HFFc6 (cell line): ENCODE data around the gene MRPL37. TPM values are rescaled to one million over a fixed set of nuclear protein-coding genes. Genes with fewer than 3 reads are reported as not detected.

Experiments used
- DNase-seq: peaks from one replicate; pipeline ENCODE4 v3.0.0-alpha.2; 2018
- H3K27ac Mint-ChIP-seq: 2 replicates; pipeline ENCODE4 v1.8.0; 2020; ENCODE audit warnings: mild to moderate bottlenecking, mixed read lengths
- H3K27me3 Mint-ChIP-seq: 2 replicates; pipeline ENCODE4 v1.8.0; 2021; ENCODE audit warnings: mild to moderate bottlenecking, moderate library complexity, mixed read lengths; ENCODE audit not compliant: insufficient read depth
- H3K36me3 Mint-ChIP-seq: 2 replicates; pipeline ENCODE4 v1.8.0; 2021; ENCODE audit warnings: low read depth, mixed read lengths
- H3K4me1 Mint-ChIP-seq: 2 replicates; pipeline ENCODE4 v1.8.0; 2020; ENCODE audit warnings: low read depth, mixed read lengths
- H3K4me3 Mint-ChIP-seq: 2 replicates; pipeline ENCODE4 v1.8.0; 2020; ENCODE audit warnings: mild to moderate bottlenecking, moderate library complexity, mixed read lengths
- H3K9me3 Mint-ChIP-seq: 2 replicates; pipeline ENCODE4 v1.8.0; 2020; ENCODE audit warnings: mild to moderate bottlenecking, mixed read lengths
- total RNA-seq, 6 experiments: library from RNA; stranded (reverse); fragmentation: NEBNext Ultra II Directional; extraction: Animal tissue kit (Norgen Biotek cat#: 25700); gene quantifications; 2 replicates in 1 of 6; 3 replicates in 5 of 6; pipeline ENCODE4 v1.2.3, GENCODE V29; 2021
- TF ChIP-seq, protein P1 (sequence below): fragments of 200-600 bp; sonication (generic); IDR thresholded peaks from 2 replicates; pipeline ENCODE4 v1.5.0; 2021; ENCODE audit warnings: antibody characterized with exemption, mild to moderate bottlenecking

Gene MRPL37
- total RNA-seq, 6 experiments from 2014 or later, result 119 to 135 (median 126) TPM

DNA sequence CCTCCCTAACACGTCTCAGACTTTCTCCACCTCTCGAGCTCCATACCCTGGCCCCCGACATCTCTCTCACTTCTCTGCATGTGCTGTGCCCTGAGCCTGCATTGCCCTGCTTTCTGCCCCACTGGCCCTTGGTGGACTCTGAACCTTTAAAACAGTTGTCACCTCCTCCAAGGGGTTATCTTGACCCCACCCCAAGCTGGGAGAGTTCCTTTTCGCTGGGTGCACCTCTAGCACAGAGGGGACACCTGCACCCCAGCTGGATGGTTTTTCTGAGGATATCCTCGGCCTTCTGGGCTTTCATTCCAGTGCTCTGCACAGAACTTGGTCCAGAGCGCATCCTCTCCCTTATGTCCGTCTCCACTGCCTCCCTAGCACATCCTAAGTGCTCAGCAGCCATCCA lies 43.0 kb upstream of the MRPL37 start:
- DNase-seq, result no peak
- Mint-ChIP-seq H3K4me3 (no peak overlapping the region), H3K27ac (no peak overlapping the region), H3K4me1 (peaks cover 21% of the 10 kb centered on the region), H3K27me3 (peaks cover 8% of the 10 kb centered on the region), H3K36me3 (no peaks in the 10 kb centered on the region), H3K9me3 (no peaks in the 10 kb centered on the region)
- TF ChIP-seq, protein P1, sequence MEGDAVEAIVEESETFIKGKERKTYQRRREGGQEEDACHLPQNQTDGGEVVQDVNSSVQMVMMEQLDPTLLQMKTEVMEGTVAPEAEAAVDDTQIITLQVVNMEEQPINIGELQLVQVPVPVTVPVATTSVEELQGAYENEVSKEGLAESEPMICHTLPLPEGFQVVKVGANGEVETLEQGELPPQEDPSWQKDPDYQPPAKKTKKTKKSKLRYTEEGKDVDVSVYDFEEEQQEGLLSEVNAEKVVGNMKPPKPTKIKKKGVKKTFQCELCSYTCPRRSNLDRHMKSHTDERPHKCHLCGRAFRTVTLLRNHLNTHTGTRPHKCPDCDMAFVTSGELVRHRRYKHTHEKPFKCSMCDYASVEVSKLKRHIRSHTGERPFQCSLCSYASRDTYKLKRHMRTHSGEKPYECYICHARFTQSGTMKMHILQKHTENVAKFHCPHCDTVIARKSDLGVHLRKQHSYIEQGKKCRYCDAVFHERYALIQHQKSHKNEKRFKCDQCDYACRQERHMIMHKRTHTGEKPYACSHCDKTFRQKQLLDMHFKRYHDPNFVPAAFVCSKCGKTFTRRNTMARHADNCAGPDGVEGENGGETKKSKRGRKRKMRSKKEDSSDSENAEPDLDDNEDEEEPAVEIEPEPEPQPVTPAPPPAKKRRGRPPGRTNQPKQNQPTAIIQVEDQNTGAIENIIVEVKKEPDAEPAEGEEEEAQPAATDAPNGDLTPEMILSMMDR, result no peak

DNA sequence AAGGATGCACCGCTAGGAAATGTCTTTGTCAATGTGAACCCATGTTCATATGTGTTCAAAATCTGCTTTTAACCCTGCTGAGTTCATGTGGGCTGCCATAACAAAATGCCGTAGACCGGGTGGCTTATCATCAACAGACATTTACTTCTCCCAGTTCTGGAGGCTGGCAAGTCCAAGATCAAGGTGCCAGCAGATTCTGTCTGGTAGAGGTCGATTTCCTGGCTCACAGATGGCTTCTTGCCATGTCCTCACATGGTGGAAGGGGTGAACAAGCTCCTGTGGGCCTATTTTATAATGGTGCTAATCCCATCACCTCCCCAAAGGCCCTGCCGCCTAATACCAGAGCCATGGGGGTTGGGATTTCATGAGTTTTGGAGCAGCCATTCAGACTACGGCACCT lies 42.6 kb upstream of the MRPL37 start:
- Mint-ChIP-seq H3K9me3 (no peaks in the 10 kb centered on the region), H3K27me3 (peaks cover 8% of the 10 kb centered on the region), H3K4me3 (no peak overlapping the region), H3K36me3 (no peaks in the 10 kb centered on the region), H3K27ac (no peak overlapping the region), H3K4me1 (peaks cover 21% of the 10 kb centered on the region)
- DNase-seq, result no peak
- TF ChIP-seq, protein P1, result no peak

DNA sequence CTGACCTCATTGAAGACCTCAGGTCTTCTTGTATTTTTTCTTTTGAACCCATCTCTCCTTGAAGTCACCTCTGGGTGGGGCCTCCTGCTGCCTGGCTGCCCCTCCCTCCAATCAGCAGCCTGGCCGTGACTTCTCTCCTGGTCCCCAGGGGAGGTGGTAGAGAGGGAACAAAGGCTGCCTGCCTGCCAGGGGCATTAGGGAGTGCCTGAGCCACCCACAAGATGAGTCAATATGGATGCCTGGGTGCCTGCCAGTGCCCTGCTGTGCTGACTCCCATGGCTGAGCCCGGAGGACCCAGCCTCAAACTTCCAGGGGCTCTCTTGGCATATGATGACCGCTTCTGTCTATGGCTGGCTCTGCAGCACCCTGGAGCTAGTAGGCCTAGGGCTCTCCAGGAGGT lies 41.9 kb upstream of the MRPL37 start:
- Mint-ChIP-seq H3K4me3 (no peak overlapping the region), H3K27ac (no peak overlapping the region), H3K4me1 (peaks cover 21% of the 10 kb centered on the region), H3K27me3 (peaks cover 8% of the 10 kb centered on the region), H3K9me3 (no peaks in the 10 kb centered on the region), H3K36me3 (no peaks in the 10 kb centered on the region)
- no peak for DNase-seq
- TF ChIP-seq, protein P1, result no peak

DNA sequence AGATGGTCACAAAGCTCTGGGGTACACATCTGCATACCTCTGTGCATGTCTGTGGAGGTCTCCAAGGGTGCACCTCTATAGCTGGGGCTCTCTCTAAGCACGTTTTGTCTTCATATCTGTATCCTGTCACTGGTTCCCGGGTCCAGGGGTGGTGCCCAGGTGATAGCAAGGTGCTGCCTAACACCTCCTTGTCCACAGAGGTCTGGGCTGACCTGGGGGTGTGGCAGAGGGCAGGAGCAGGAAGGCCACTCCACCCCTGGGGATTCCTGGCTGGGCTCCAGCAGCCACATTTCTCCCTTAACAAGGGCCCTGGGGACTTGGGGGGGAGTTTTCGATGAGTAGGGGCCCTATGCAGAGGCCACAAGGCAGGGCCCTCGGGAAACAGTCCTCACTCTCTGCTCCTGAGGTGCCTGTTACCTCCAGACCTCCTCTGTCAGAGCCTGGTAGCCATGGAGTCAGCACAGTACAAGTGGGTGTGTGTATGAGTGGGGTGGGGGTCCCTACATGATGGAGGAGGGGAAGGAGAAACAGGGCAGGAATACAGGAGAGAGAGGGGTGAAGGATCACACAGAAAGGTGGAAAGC lies 40.1 kb upstream of the MRPL37 start:
- Mint-ChIP-seq H3K4me3 (no peak overlapping the region), H3K9me3 (no peaks in the 10 kb centered on the region), H3K4me1 (peaks cover 9% of the 10 kb centered on the region; the same call in 1 of the 2 replicates), H3K27ac (no peak overlapping the region), H3K27me3 (peaks cover 21% of the 10 kb centered on the region), H3K36me3 (no peaks in the 10 kb centered on the region)
- TF ChIP-seq, protein P1, result no peak
- DNase-seq, result no peak

DNA sequence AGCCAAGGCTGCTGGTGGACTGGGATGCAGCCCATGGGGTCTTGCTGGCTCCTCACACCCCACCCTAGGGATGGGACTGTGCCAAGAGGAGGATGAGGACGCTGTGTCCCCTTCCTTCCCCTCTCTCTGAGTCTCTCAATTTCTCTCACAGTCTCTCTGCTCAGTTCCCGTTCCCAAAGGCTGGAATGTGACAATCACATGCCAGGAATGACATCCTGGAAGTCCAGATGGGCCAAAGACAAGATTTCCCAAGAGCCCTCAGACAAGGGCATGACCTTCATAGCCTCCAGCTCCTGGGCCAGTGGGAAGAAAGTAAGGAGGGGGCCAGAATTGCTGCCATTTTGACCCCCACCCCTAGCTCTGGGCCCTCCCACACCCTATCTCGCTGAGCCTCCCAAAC lies 39.6 kb upstream of the MRPL37 start:
- Mint-ChIP-seq H3K27me3 (peaks cover 21% of the 10 kb centered on the region), H3K4me1 (peaks cover 9% of the 10 kb centered on the region; the same call in 1 of the 2 replicates), H3K27ac (no peak overlapping the region), H3K36me3 (no peaks in the 10 kb centered on the region), H3K9me3 (no peaks in the 10 kb centered on the region), H3K4me3 (no peak overlapping the region)
- TF ChIP-seq, protein P1, result no peak
- DNase-seq, result no peak
